GM12878 (cell line): ENCODE measurements around the gene RBBP8NL. TPM values are rescaled to one million over a fixed set of nuclear protein-coding genes. Genes with fewer than 3 reads are reported as not detected.

Experiments used
- BCL11A ChIP-seq: IDR thresholded peaks from 2 replicates; pipeline ENCODE4 v1.6.1; 2011; ENCODE audit warnings: low read depth, low read length
- CBFB ChIP-seq: IDR thresholded peaks from 2 replicates; pipeline ENCODE4 v1.6.1; 2016; ENCODE audit warnings: antibody characterized with exemption, low read depth
- CHD4 ChIP-seq: fragments of 200-600 bp; sonication (generic); IDR thresholded peaks from 2 replicates; pipeline ENCODE4 v1.6.1; 2016; ENCODE audit warnings: mild to moderate bottlenecking
- DPF2 ChIP-seq: fragments of 450-650 bp; IDR thresholded peaks from 2 replicates; pipeline ENCODE4 v1.6.1; 2017; ENCODE audit warnings: mild to moderate bottlenecking
- ELK1 ChIP-seq: IDR thresholded peaks from 2 replicates; pipeline ENCODE4 v1.6.1; 2012; ENCODE audit warnings: low read depth, low read length, improper control_type of control experiment
- GATAD2B ChIP-seq: fragments of 450-650 bp; conservative IDR thresholded peaks from 2 replicates; pipeline ENCODE4 v1.6.1; 2017; ENCODE audit warnings: low read depth, mild to moderate bottlenecking, moderate library complexity
- HDAC6 ChIP-seq: fragments of 200-600 bp; sonication (generic); IDR thresholded peaks from one replicate; pipeline ENCODE4 v1.8.0; 2017; ENCODE audit warnings: antibody characterized with exemption; ENCODE audit not compliant: unreplicated experiment
- LARP7 ChIP-seq: fragments of 450-650 bp; IDR thresholded peaks from 2 replicates; pipeline ENCODE4 v1.6.1; 2017; ENCODE audit warnings: mild to moderate bottlenecking
- MAX ChIP-seq: IDR thresholded peaks from 2 replicates; pipeline ENCODE4 v1.6.1; 2012; ENCODE audit warnings: low read depth, low read length, improper control_type of control experiment
- MXI1 ChIP-seq: fragments of 150-350 bp; IDR thresholded peaks from 2 replicates; pipeline ENCODE4 v1.6.1; 2011; ENCODE audit warnings: low read depth, mild to moderate bottlenecking, inconsistent platforms, low read length, improper control_type of control experiment
- NFYB ChIP-seq: IDR thresholded peaks from 2 replicates; pipeline ENCODE4 v1.6.1; 2011; ENCODE audit warnings: low read depth, mild to moderate bottlenecking, low read length, improper control_type of control experiment, moderate library complexity; ENCODE audit not compliant: insufficient read depth
- NR2C1 ChIP-seq: fragments of 450-650 bp; IDR thresholded peaks from 2 replicates; pipeline ENCODE4 v1.6.1; 2017; ENCODE audit warnings: antibody characterized with exemption, mild to moderate bottlenecking, moderate library complexity
- NR2F1 ChIP-seq: fragments of 450-650 bp; conservative IDR thresholded peaks from 2 replicates; pipeline ENCODE4 v1.6.1; 2017; ENCODE audit warnings: mild to moderate bottlenecking
- NRF1 ChIP-seq: conservative IDR thresholded peaks from 2 replicates; pipeline ENCODE4 v1.6.1; 2011; ENCODE audit warnings: mild to moderate bottlenecking, low read depth, low read length, improper control_type of control experiment
- POU2F2 ChIP-seq: IDR thresholded peaks from 3 replicates; pipeline ENCODE4 v1.6.1; 2011; ENCODE audit warnings: low read depth, mild to moderate bottlenecking, low read length, borderline replicate concordance
- RUNX3 ChIP-seq: IDR thresholded peaks from 2 replicates; pipeline ENCODE4 v1.6.1; 2012; ENCODE audit warnings: low read length, inconsistent platforms
- SMAD5 ChIP-seq: IDR thresholded peaks from 2 replicates; pipeline ENCODE4 v1.6.1; 2016; ENCODE audit warnings: antibody characterized with exemption, low read depth
- SMC3 ChIP-seq: IDR thresholded peaks from 2 replicates; pipeline ENCODE4 v1.6.1; 2011; ENCODE audit warnings: low read length, improper control_type of control experiment, borderline replicate concordance
- SPI1 ChIP-seq: IDR thresholded peaks from 2 replicates; pipeline ENCODE4 v1.6.1; 2011; ENCODE audit warnings: low read depth, mild to moderate bottlenecking, low read length, moderate library complexity, borderline replicate concordance; ENCODE audit not compliant: insufficient read depth
- SREBF1 ChIP-seq: IDR thresholded peaks from 2 replicates; pipeline ENCODE4 v1.6.1; 2012; ENCODE audit warnings: mild to moderate bottlenecking, low read length
- STAT1 ChIP-seq: fragments of 450-650 bp; conservative IDR thresholded peaks from 2 replicates; pipeline ENCODE4 v1.6.1; 2014; ENCODE audit warnings: antibody characterized with exemption, mild to moderate bottlenecking
- USF1 ChIP-seq: IDR thresholded peaks from 2 replicates; pipeline ENCODE4 v1.6.1; 2011; ENCODE audit warnings: borderline replicate concordance, low read depth, mild to moderate bottlenecking, moderate library complexity, mixed read lengths, low read length; ENCODE audit not compliant: insufficient read depth; ENCODE audit errors: extremely low read length
- YY1 ChIP-seq: IDR thresholded peaks from 2 replicates; pipeline ENCODE4 v1.6.1; 2011; ENCODE audit warnings: low read depth, mild to moderate bottlenecking, low read length
- ZBED1 ChIP-seq: IDR thresholded peaks from 2 replicates; pipeline ENCODE4 v1.6.1; 2016; ENCODE audit warnings: borderline replicate concordance
- ZNF274 ChIP-seq: IDR thresholded peaks from one replicate; pipeline ENCODE4 v1.8.0; 2011; ENCODE audit not compliant: insufficient read length, insufficient read depth
- ZNF592 ChIP-seq: fragments of 450-650 bp; IDR thresholded peaks from 2 replicates; pipeline ENCODE4 v1.6.1; 2017; ENCODE audit warnings: mild to moderate bottlenecking, moderate library complexity
- ZSCAN29 ChIP-seq: fragments of 450-650 bp; IDR thresholded peaks from 2 replicates; pipeline ENCODE4 v1.6.1; 2017; ENCODE audit warnings: mild to moderate bottlenecking, moderate library complexity
- polyA plus RNA-seq, 11 experiments: library from polyadenylated mRNA; depleted of rRNA in 4 of 11; unstranded in 6 of 11; stranded (reverse) in 5 of 11; fragments of >200 nt; fragmentation: Nextera tagmentation in 4 of 11; fragmentation: Illumina TruSeq in 1 of 11; extraction: Ambion mirVana in 4 of 11; extraction: Trizol in 1 of 11; gene quantifications; 1 replicate in 1 of 11; 2 replicates in 10 of 11; pipeline versions ENCODE4 v1.2.1 to v1.2.3, GENCODE V29; 2011 to 2016; ENCODE audit warnings: inconsistent platforms in 2 of 11, missing spikeins in 2 of 11, low read depth in 1 of 11
- total RNA-seq, 4 experiments: library from RNA; depleted of rRNA in 3 of 4; stranded (reverse); fragments of >200 nt in 3 of 4; fragmentation: Illumina TruSeq in 1 of 4; extraction: Trizol in 1 of 4; gene quantifications; 2 replicates each; pipeline versions ENCODE4 v1.2.1 to v1.2.3, GENCODE V29; 2013 to 2021

The RBBP8NL gene
- total and polyA plus RNA-seq, 10 of the 15 experiments (the other 5 are each of a cell fraction or from before 2014, with no cell fraction given): not detected

- no peak for TF ChIP-seq ZNF592
- no peak for TF ChIP-seq ZNF274
- no peak for TF ChIP-seq CBFB
- no peak for TF ChIP-seq NFYB
- peak; percentile 77 for TF ChIP-seq LARP7
- peak; percentile 92 for TF ChIP-seq SMAD5
- TF ChIP-seq MXI1: peak; percentile 71; the same call in 1 of the 2 replicates
- no peak for TF ChIP-seq SMC3
- no peak for TF ChIP-seq ZSCAN29
- no peak for TF ChIP-seq CHD4
- peak; percentile 57 for TF ChIP-seq DPF2
- peak; percentile 68 for TF ChIP-seq NRF1
- TF ChIP-seq STAT1: no peak
- peak; percentile 60; the same call in 1 of the 2 replicates for TF ChIP-seq GATAD2B
- peak; percentile 61 for TF ChIP-seq MAX
- peak; percentile 38 for TF ChIP-seq RUNX3
- TF ChIP-seq SREBF1: peak; percentile 58
- TF ChIP-seq POU2F2: peak; percentile 84; the same call in 2 of the 3 replicates
- peak; percentile 98 for TF ChIP-seq NR2C1
- TF ChIP-seq USF1: no peak
- peak; percentile 76 for TF ChIP-seq SPI1
- TF ChIP-seq ZBED1: no peak
- no peak; the same call in 1 of the 2 replicates for TF ChIP-seq NR2F1
- peak; percentile 74 for TF ChIP-seq ELK1
- TF ChIP-seq YY1: peak; percentile 71; the same call in 1 of the 2 replicates
- no peak for TF ChIP-seq BCL11A
- TF ChIP-seq HDAC6: no peak
Measured at GRCh38 chr20:62386383-62387218, 40.7 kb downstream of the RBBP8NL start, which contains the start of gene RPS21 (continued).
